Testis (tissue), 2 donors: ENCODE measurements around the gene ADORA1.

Source experiments
- CTCF ChIP-seq, 3 experiments: fragments of 450-650 bp in 2 of 3; fragments of 200-600 bp in 1 of 3; sonication (generic) in 1 of 3; IDR thresholded peaks; one replicate each; pipeline ENCODE4 v1.5.1; 2016 to 2019; ENCODE audit warnings: antibody characterized with exemption in 3 of 3, mild to moderate bottlenecking in 2 of 3, moderate library complexity in 1 of 3
- POLR2A ChIP-seq: fragments of 450-650 bp; IDR thresholded peaks from one replicate; pipeline ENCODE4 v1.6.1; 2017; ENCODE audit warnings: antibody characterized with exemption, mild to moderate bottlenecking, moderate library complexity

- TF ChIP-seq POLR2A: no peak
- TF ChIP-seq CTCF (IDR thresholded peaks at IDR 0.05): no peak
These were observed 40.3 kb downstream of the ADORA1 start for GRCh38 chr1:203167913-203168200.
